Stimulated activated CD4-positive, alpha-beta T cell treated with anti-CD3 and anti-CD28 coated beads, Interleukin-1b, Interleukin-23, amount 100 ng/mL, for 1 hour (primary cell): ENCODE results near the gene ACP4.
"Not testable (repeated sequence)": the region's sequence is repeated elsewhere in the genome, so short reads cannot be mapped to it uniquely, and the experiment has no call there.

Experiments used
- DNase-seq, 2 donors: peaks; one replicate each; pipeline ENCODE4 v3.0.0-alpha.2; 2020; ENCODE audit warnings: low read depth in 2 of 2

The ACP4 gene, protein sequence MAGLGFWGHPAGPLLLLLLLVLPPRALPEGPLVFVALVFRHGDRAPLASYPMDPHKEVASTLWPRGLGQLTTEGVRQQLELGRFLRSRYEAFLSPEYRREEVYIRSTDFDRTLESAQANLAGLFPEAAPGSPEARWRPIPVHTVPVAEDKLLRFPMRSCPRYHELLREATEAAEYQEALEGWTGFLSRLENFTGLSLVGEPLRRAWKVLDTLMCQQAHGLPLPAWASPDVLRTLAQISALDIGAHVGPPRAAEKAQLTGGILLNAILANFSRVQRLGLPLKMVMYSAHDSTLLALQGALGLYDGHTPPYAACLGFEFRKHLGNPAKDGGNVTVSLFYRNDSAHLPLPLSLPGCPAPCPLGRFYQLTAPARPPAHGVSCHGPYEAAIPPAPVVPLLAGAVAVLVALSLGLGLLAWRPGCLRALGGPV

DNA sequence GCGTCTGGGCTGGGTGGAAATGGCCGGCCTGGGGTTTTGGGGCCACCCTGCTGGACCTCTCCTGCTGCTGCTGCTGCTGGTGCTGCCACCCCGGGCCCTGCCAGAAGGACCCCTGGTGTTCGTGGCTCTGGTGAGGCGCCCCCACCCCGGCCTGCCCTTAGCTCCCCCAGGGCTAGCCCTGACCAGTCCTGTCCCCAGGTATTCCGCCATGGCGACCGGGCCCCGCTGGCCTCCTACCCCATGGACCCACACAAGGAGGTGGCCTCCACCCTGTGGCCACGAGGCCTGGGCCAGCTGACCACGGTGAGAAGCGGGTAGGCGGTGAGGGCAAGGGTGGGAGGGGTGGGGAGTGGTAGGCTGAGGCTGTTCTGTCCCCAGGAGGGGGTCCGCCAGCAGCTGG, at the start of gene ACP4:
Gene ACP4 (plus strand): TSS at position 20 of the 400 bp plus-strand sequence. CDS start 0 bp downstream, at position 20.
- DNase-seq, result no peak

DNA sequence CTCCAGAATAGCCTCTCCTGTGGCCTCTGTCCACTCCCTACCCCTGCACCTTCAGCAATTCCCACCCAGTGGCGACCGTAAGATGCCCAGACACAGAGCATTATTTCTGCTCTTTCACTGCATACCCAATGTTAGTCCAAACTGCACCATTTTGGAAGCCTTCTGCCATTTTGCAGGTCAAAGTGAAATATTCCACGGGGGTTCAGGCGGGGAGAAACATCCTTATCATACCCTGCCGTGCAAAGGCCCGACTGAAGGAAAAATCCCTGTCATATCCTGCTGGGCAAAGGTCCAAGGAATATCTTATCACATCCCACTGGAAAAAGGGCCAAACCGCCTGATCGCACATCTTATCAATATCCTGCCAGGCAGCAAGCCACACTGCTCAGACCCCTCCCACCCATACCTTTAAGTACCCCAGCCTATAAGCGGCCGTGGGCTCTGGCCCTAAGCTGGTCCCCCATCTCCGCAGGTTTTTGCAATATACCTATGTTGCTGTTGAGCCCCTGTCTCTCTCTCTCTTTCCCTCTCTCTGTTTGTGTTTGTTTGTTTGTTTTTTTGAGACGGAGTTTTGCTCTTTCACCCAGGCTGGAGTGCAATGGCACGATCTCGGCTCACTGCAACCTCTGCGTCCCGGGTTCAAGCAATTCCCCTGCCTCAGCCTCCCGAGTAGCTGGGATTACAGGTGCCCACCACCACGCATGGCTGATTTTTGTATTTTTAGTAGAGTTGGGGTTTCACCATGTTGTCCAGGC, 48.9 kb upstream of the ACP4 start:
- DNase-seq, result no peak

DNA sequence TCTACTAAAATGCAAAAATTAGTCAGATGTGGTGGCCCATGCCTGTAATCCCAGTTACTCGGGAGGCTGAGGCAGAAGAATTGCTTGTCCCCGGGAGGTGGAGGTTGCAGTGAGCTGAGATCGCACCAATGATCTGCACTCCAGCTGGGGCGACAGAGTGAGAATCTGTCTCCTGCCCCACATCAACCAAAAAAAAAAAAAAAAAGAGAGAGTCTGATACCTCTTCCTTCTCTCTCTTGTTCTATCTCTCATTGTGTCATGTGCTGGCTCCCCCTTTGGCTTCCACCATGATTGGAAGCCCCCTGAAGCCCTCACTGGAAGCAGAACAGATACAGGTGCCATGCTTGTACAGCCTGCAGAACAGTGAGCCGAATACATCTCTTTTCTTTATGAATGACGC, 46.7 kb upstream of the ACP4 start:
- no peak for DNase-seq

DNA sequence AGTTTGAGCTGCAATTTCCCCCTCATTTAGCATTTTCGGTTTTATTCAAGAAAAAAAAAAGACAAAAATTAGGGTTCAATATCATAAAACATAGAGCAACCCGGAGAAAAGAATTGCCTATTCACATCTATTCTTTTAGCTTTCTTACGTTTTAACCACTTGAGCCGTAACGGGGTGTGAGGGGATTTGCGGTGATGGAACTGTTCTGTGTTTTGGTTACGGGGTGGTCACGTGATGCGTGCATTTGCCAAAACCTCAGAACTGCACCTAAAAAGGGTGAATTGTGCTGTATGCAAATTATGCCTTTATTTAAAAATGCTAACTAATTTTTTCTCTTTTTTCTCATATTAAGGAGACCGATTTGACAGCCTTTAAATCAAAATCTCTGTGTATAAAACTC, 45.0 kb upstream of the ACP4 start:
- DNase-seq, result no peak

DNA sequence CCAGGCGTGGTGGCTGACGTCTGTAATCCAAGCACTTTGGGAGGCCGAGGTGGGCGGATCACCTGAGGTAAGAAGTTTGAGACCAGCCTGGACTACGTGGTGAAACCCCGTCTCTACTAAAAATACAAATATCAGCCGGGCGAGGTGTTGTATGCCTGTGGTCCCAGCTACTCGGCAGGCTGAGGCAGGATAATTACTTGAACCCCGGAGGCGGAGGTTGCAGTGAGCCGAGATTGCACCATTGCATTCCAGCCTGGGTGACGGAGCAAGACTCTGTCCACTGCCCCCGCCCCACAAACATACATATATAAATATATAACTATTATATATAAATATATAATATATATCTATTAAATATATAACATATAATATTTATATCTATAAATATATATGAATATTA, 43.1 kb upstream of the ACP4 start:
- not testable (repeated sequence) for DNase-seq

DNA sequence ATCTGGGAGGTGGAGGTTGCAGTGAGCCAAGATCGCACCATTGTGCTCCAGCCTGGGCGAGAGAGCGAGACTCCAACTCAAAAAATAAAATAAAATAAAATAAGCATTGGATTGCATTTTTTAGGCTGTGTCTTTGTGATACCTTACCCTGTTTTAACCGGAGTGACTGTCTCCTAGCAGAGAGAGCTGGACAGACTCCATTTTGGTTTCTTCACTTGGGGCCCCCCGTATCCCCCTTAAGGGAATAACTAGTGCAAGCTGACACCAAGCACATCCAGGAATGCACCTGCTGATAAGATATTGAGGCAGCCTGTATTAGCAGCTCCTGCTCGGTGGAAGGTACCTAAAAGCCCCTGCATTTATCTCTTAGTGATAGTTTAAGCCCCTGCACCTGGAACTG, 40.7 kb upstream of the ACP4 start:
- no peak for DNase-seq

DNA sequence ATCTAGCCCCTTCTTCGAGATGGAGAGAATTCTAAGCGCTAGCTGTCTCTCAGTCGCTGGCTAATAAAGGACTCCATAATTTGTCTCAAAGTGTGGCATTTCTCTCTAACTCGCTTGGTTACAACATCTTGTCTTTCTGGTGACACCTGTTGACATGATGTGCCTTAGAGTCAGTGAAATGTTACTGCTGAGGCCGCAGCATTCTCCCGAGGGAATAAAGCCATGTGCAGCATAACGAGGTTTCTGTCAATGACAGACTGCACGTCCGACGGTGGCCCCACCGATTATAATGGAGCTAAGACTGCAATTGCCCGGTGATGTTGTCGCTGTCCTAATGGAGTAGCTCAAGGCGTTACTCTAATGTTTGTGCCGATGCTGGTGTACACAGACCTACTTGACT, 40.2 kb upstream of the ACP4 start:
- DNase-seq, result no peak

DNA sequence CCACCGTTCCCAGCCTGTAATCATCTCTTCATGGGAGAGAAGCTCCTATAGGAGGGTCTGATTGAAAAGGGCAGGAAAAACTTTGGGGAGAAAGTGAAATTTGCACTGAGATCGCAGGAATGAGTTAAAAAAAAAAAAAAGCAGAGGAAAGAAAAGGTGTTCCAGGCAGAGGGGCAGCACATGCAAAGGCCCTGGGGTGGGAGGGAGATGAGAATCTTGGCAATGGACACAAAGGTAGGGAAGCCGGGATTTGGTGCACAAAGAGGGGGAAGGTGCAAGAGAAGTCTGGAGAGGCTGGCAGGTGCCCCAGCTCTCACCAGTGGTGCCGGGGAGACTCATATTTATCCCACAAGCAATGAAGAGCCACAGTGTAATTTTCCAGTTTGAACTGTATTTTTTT, 36.3 kb upstream of the ACP4 start:
- DNase-seq, result no peak

DNA sequence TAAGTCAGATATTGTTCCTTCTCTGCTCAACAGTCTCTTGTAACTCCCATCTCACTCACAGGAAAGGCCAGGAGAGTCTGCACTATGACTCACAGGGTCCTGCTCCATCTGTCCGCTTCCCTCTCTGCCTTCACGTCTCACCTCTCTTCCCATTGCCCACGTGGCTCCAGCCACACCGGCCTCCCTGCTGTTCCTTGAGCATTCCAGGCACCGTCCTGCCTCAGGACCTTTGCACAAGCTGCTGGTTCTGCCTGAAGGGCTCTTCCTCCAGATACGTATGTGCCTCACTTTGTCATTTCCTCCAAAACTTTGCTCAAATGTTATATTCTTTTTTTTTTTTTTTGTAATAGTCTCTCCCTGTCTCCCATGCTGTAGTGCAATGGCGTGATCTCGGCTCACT, 34.0 kb upstream of the ACP4 start:
- not testable (repeated sequence) for DNase-seq

DNA sequence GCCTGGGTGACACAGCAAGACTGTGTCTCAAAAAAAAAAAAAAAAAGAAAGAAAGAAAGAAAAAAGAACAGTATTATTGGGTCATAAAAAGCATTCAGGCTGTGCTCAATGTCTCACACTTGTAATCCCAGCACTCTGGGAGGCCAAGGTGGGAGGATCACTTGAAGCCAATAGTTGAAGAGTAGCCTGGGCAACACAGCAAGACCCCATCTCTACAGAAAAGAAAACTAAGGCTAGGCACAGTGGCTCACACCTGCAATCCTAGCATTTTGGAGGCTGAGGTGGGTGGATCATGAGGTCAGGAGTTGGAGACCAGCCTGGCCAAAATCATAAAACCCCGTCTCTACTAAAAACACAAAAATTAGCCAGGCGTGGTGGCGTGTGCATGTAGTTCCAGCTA, 32.6 kb upstream of the ACP4 start:
- DNase-seq, result not testable (repeated sequence)

DNA sequence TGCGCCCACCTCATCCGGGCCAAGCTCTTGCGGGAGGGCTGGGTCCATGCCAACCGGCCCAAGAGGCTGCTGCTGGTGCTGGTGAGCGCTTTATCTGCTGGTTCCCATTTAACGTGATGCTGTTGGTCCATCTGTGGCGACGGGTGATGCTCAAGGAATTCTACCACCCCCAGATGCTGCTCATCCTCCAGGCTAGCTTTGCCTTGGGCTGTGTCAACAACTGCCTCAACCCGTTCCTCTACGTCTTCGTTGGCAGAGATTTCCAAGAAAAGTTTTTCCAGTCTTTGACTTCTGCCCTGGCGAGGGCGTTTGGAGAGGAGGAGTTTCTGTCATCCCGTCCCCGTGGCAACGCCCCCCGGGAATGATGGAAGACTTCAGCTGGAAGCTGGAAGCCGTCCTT, 31.1 kb upstream of the ACP4 start:
- DNase-seq, result not testable (repeated sequence)

DNA sequence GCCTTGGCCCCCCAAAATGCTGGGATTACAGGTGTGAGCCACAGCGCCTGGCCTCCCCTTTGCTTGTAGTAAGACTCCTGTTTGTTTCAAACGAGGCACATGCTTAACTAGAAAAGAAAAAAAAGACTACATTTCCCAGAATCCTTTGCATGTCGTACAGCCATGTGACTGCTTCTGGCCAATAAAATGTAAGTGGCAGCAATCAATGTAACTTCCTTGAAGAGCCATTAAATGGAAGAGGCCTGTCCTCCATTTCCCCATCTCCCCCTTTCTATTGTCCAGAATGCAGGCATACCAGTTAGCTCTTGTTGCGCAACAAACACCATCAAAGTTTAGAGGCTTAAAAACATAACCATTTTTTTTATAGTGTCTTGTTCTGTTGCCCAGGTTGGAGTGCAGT, 30.3 kb upstream of the ACP4 start:
- DNase-seq, result no peak

DNA sequence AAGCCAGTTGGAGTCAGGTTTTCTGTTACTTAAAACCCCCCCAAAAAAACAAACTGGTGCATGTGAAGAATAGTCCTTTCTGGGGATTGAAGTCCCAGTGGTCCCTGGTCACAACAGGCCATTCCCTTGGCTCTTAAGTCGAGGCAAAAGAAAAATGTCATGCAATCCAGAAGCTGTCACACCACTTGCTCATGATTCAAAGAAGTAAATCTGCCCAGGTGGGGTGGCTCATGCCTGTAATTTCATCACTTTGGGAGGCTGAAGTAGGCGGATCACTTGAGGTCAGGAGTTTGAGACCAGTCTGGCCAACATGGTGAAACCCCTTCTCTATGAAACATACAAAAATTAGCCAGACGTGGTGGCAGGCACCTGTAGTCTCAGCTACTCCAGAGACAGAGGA, 28.7 kb upstream of the ACP4 start:
- not testable (repeated sequence) for DNase-seq

DNA sequence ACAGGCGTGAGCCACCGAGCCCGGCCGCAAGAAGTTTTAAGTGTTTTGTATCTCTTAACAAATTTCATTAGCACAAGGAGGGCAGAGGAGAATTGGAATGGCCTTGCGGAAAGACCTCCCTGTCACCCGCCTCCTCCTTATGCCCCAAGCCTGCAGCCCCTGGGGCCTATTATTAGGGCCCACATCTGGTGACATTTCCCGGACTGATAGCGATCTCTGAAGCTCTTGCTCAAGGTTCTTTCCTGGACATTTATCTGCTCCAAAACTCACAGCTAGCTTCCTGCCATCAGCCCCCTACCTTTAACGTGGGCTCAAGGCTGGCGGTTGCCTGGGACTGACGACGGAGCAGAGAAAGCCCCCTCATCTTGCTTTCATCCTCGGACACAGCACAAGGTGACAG, 26.7 kb upstream of the ACP4 start:
- not testable (repeated sequence) for DNase-seq

DNA sequence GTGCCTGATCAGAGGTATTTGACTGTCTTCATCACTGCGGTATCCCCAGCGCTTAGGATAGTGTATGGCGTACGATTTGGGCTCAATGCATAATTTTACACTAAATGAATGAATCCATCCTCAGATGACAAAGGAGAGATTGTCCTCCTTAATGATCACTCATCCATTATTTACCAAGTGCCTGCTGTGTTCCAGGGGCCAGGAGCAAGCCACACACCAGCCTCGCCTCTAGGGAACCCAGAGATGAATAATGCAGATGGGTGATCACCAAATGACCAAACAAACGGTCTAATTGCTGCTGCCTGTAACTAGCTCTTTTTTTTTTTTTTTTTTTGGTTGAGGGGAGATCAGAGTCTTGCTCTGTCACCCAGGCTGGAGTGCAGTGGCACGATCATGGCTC, 25.8 kb upstream of the ACP4 start:
- DNase-seq, result no peak

DNA sequence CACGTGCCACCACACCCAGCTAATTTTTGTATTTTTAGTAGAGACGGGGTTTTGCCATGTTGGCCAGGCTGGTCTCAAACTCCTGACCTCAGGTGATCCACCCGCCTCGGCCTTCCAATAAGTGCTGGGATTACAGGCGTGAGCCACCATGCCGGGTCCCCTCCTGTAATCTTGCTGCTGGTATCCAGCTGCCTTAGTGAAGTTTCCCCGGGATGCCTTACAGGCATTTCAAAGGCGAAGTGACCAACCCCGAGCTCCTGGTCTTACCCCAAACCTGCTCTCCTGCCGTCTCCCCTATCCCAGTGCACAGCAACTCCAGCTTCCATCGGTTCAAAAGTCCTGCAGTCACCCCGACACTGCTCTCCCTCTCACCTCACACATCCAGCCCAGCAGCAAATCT, 23.5 kb upstream of the ACP4 start:
- not testable (repeated sequence) for DNase-seq

DNA sequence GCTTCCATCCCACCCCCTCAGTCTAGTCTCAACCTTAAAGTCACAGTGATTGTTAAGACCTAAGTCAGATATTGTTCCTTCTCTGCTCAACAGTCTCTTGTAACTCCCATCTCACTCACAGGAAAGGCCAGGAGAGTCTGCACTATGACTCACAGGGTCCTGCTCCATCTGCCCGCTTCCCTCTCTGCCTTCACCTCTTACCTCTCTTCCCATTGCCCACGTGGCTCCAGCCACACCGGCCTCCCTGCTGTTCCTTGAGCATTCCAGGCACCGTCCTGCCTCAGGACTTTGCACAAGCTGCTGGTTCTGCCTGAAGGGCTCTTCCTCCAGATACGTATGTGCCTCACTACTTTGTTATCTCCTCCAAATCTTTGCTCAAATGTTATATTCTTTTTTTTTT, 23.0 kb upstream of the ACP4 start:
- not testable (repeated sequence) for DNase-seq

DNA sequence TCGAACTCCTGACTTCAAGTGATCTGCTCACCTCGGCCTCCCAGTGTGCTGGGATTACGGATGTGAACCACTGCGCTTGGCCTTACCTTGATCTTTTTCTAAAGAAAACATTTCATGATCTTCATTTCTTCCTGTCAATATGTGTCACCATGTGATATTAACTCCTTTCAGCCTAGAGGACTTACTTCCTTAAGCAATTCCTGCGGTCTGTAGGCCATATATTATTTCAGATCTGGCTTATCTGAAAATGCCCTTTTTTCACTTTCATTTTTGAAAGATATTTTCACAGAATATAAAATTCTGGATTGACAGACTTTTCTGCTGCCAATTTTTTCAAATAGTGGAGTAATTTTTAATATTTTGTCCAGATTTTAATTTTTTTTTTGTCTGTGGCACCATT, 21.9 kb upstream of the ACP4 start:
- no peak for DNase-seq

DNA sequence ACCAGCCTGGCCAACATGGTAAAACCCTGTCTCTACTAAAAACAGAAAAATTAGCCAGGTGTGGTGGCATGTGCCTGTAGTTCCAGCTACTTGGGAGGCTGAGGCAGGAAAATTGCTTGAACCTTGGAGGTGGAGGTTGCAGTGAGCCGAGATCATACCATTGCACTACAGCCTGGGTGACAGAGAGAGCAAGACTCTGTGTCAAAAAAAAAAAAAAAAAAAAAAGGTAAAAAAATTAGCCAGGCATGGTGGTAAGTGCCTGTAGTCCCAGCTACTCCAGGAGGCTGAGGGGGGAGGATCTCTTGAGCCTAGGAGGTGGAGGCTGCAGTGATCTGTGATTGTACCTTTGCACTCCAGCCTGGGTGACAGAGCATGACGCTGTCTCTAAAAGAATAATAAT, 20.1 kb upstream of the ACP4 start, which contains the start of gene GPR32:
Gene GPR32 (plus strand): TSS at position 301 of the 400 bp plus-strand sequence. CDS start 137 bp downstream, outside the sequence.
- DNase-seq, result not testable (repeated sequence)

DNA sequence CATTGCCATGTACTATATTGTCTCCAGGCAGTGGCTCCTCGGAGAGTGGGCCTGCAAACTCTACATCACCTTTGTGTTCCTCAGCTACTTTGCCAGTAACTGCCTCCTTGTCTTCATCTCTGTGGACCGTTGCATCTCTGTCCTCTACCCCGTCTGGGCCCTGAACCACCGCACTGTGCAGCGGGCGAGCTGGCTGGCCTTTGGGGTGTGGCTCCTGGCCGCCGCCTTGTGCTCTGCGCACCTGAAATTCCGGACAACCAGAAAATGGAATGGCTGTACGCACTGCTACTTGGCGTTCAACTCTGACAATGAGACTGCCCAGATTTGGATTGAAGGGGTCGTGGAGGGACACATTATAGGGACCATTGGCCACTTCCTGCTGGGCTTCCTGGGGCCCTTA, 19.3 kb upstream of the ACP4 start:
- no peak for DNase-seq

DNA sequence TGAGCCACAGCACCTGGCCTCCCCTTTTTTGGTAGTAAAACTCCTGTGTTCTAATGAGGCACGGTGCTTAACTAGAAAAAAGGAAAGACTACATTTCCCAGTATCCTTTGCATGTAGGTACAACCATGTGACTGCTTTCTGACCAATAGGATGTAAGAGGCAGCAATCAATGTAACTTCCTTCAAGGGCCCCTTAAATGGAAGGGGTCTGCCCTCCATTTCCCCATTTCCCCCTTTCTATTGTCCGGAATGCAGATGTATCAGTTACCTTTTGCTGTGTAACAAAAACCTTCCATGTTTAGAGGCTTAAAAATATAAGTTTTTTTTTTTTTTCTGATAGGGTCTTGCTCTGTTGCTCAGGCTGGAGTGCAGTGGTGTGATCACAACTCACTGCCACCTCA, 17.7 kb upstream of the ACP4 start:
- no peak for DNase-seq

DNA sequence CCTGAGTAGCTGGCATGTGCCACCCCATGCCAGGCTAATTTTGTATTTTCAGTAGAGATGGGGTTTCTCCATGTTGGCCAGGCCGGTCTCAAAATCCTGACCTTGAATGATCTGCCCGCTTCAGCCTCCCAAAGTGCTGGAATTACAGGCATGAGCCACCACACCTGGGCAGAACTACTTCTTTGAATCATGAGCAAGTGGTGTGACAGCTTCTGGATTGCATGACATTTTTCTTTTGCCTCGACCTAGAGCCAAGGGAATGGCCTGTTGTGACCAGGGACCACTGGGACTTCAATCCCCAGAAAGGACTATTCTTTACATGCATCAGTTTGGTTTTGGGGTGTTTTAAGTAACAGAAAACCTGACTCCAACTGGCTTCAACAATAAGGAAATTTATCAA, 17.3 kb upstream of the ACP4 start:
- DNase-seq, result not testable (repeated sequence)

DNA sequence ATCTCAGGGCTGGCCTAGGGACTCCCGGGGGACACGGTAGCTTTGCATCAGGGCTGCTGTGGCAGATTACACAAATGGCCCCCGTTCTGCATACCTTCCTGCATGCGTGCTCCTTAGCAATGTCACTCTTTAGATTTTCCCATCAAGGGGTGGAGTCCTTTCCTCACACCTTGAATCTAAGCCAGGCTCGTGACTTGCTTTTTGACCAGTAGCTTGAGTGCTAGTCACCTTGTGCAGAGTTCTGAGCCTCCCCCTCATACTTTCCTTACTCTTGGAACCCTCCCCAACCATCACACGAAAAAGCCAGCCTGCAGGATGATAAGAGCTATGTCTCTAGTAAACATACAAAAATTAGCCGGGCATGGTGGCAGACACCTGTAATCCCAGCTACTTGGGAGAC, 16.8 kb upstream of the ACP4 start:
- not testable (repeated sequence) for DNase-seq
